Mucosa of descending colon (tissue), 3 donors: ENCODE results near the gene KRTAP5-7. TPM values are rescaled to one million over a fixed set of nuclear protein-coding genes. Genes with fewer than 3 reads are reported as not detected.
"Not testable (repeated sequence)": the region's sequence is repeated elsewhere in the genome, so short reads cannot be mapped to it uniquely, and the experiment has no call there.

ENCODE experiments used
- ATAC-seq: fragments of 200-7000 bp; cut with Tn5 transposase; one replicate; pipeline ENCODE4 v1.9.1; 2020; ENCODE audit warnings: mild to moderate bottlenecking, moderate library complexity
- DNase-seq, 3 donors: peaks; one replicate each; pipeline ENCODE4 v3.0.0-alpha.2; 2020
- H3K36me3 ChIP-seq: fragments of 200-600 bp; one replicate; pipeline ENCODE4 v1.8.0; 2021; ENCODE audit warnings: low read depth, mild to moderate bottlenecking
- H3K4me1 ChIP-seq: fragments of 200-600 bp; one replicate; pipeline ENCODE4 v1.8.0; 2021; ENCODE audit warnings: low read depth, mild to moderate bottlenecking
- H3K4me3 ChIP-seq: fragments of 200-600 bp; one replicate; pipeline ENCODE4 v1.8.0; 2021; ENCODE audit warnings: mild to moderate bottlenecking
- H3K9me3 ChIP-seq: fragments of 200-600 bp; one replicate; pipeline ENCODE4 v1.8.0; 2021; ENCODE audit warnings: mild to moderate bottlenecking
- CTCF ChIP-seq: fragments of 200-600 bp; IDR thresholded peaks from one replicate; pipeline ENCODE4 v1.8.0; 2022; ENCODE audit warnings: antibody characterized with exemption, mild to moderate bottlenecking
- intact Hi-C, 2 donors: fragments of 100-400 bp; cut with DNase I in 1 of 2; cut with micrococcal nuclease in 1 of 2; formaldehyde crosslinking; loops; one replicate each; pipeline versions ENCODE4 v1.11.0 to v1.11.1; 2022; cut with DNase I, micrococcal nuclease
- total RNA-seq, 3 donors: library from RNA; stranded (reverse); fragmentation: NEBNext Ultra II Directional in 2 of 3; extraction: Animal tissue kit (Norgen Biotek cat#: 25700) in 2 of 3; gene quantifications; one replicate each; pipeline versions ENCODE4 v1.2.1 to v1.2.4, GENCODE V29; 2021 to 2023
- donor health status: DM: no; HTN: no; CAD: no; lungs with moderate emphysema.
- donor health status: DM: no; HTN: no; CAD: no.
- donor health status: DM: no; HTN: yes; CAD: no.

Gene KRTAP5-7
- total RNA-seq, 3 donors from 2014 or later: 0.27 to 0.75 TPM; not detected in 1

- Histone ChIP-seq H3K36me3 (no peaks in the 10 kb centered on the region), H3K4me3 (no peak overlapping the region), H3K9me3 (no peaks in the 10 kb centered on the region), H3K4me1 (no peaks in the 10 kb centered on the region)
- DNase-seq (no peak), ATAC-seq (no peak)
- intact Hi-C loops: no loop called here
- no peak for TF ChIP-seq CTCF
Measured at GRCh38 chr11:71562120-71562519, 35.1 kb downstream of the KRTAP5-7 start.

- Histone ChIP-seq H3K9me3 (no peaks in the 10 kb centered on the region), H3K36me3 (no peaks in the 10 kb centered on the region), H3K4me1 (no peaks in the 10 kb centered on the region), H3K4me3 (no peak overlapping the region)
- DNase-seq (peak in 1 of 3 donors; percentile 28), ATAC-seq (peak; percentile 59)
- intact Hi-C loops: no loop called here
- TF ChIP-seq CTCF: no peak
Measured at GRCh38 chr11:71563406-71563805, 36.3 kb downstream of the KRTAP5-7 start.

DNA sequence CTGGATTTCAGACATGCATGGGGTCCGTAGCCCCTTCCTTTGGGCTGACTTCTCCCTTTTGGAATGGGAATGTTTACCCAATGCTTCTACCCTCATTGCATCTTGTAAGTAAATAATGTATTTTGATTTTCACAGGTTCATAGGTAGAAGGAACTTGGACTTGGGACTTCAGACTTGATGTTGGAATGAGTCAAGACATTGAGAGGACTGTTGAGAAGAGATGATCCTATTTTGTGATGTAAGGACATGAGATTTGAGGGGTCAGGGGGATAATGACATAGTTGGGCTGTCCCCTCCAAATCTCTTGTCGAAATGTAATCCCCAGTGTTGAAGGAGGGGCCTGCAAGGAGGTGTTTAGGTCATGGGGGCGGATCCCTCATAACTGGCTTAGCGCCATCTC is 37.4 kb downstream of the KRTAP5-7 start:
- DNase-seq (no peak), ATAC-seq (peak; percentile 39)
- no peak for TF ChIP-seq CTCF
- H3K9me3 ChIP-seq: no peaks in the 10 kb centered on the region
- no peaks in the 10 kb centered on the region for H3K4me1 ChIP-seq
- intact Hi-C loops: no loop called here
- H3K36me3 ChIP-seq: no peaks in the 10 kb centered on the region
- no peak overlapping the region for H3K4me3 ChIP-seq

DNA sequence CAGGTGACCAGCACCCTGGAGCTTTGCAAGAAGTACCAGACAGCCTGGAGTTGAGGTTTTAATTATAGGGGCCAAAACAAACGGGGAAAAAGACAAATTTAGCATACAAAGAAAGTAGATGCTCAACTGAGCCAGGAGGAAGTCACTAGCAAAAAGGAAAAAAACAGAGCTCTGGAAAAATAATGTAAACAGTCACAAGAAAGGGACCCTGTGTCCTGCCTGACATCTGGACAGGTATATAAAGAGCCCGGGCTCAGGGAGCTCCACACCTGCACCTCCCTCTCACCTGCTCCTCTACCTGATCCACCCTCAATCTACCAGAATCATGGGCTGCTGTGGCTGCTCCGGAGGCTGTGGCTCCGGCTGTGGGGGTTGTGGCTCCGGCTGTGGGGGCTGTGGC is 38.2 kb downstream of the KRTAP5-7 start, which contains the start of gene KRTAP5-10:
Gene KRTAP5-10 (plus strand): TSS at position 301 of the 400 bp plus-strand sequence. CDS start 25 bp downstream, at position 326.
- Histone ChIP-seq H3K4me3 (no peak within 1 kb of the TSS), H3K36me3 (no peaks in the 10 kb centered on the region), H3K4me1 (no peaks in the 10 kb centered on the region), H3K9me3 (no peaks in the 10 kb centered on the region)
- ATAC-seq (no peak), DNase-seq (no peak)
- intact Hi-C loops: no loop called here
- TF ChIP-seq CTCF: no peak

- no peak overlapping the region for H3K4me3 ChIP-seq
- ATAC-seq (peak; percentile 26), DNase-seq (peak in 2 of 3 donors; percentile 17 to 62)
- intact Hi-C loops: no loop called here
- no peaks in the 10 kb centered on the region for H3K36me3 ChIP-seq
- TF ChIP-seq CTCF: no peak
- H3K9me3 ChIP-seq: no peaks in the 10 kb centered on the region
- no peaks in the 10 kb centered on the region for H3K4me1 ChIP-seq
Measured at GRCh38 chr11:71566081-71566620, 39.1 kb downstream of the KRTAP5-7 start.

DNA sequence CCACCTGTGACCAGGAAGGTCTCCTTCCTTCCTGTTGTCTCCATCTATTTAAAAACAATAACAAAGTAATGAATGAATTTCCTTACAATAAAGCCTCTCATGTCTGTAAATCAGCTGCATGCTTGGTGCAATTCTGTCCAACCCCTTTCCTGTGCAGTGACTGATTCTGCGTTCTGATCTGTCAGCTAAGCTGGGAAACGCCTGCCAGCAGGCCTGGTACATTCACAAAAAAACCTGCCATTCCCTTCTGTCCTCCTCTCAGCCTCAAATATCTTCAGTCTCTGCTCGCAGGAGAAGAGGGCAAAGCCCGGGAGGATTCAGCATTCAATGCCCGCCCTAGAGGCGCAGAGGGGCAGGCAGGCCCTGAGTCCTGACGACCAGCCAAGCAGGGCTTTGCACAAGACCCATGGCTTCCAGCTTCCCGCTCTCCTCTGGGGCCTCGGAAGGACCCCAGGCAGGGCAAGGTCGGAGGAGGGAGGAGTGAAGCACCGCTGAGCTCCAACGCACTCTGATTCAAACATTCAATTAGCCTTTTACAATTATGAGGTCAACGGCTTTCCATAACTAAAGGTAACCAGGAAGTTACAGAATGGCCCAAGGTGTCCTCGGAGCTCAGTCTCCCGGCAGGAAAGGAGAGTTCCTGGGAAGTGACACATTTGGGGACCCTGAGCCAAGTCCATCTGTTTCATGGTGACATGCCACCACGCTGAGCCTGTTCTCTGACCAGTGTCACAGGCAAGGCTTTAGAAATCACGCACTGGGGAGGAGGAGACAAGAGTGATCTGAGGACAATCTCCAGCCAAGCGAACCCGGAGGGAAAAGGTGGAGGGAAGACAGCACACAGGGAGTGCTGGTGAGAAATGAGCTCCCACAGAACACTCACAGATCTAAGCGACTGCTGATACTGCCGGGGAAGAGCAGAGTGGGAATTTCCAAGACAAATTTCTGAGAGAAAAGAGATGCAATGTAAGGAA is 39.8 kb downstream of the KRTAP5-7 start:
- H3K9me3 ChIP-seq, H3K4me3 ChIP-seq, intact Hi-C loops, DNase-seq, H3K36me3 ChIP-seq, H3K4me1 ChIP-seq: not testable (repeated sequence)
- peak; percentile 29 for ATAC-seq

GRCh38 chr11:71567633-71568032 is 40.6 kb downstream of the KRTAP5-7 start:
- H3K4me3 ChIP-seq, H3K9me3 ChIP-seq, ATAC-seq, DNase-seq, intact Hi-C loops, H3K4me1 ChIP-seq, H3K36me3 ChIP-seq: not testable (repeated sequence)
